SIG-M5 (cell line): ENCODE measurements around the gene CCM2L.

Source experiments
- DNase-seq: peaks from one replicate; lab custom pipeline; 2025; lab: John Stamatoyannopoulos, UW

CCM2L gene

DNA sequence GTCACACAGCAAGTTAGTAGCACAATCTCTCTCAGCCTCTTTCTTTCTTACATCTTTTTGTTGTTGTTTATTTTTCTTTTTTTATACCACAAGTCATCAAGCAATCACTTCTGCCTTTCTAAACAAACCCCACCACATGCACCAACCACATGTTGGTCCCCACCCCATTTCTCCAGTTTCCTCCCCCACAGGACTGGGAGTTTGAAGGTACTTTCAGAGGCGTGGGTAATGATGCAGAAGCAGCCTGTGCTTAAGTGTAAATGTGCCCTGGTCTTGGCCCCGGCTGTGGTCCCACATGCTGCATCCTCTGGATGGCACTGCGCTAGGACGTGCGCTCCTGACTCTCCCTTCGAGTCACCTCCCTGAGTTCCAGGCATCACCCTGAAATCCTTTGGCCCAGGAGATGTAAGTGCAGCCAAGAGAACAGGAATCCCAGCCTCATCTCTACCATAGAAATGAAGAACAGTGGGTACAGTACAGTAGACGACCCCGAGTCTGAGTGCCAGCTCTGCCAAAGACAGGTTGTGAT is 47.5 kb downstream of the CCM2L start:
- no peak for DNase-seq

DNA sequence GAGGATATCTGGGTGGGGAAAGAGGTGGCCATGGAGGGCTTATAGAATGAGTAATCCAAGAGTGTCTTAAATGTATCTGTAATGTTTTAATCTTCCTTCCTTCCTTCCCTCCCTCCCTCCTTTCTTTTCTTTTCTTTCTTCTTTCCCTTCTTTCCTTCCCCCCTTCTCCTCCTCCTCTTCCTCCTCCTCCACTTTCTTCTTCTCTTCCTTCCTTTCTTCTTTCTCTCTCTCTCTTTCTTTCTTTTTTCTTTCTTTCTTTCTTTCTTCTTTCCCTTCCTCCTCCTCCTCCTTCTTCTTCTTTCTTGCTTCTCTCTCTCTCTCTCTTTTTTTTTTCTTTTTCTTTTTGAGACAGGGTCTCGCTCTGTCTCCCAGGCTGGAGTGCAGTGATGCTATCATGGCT is 49.0 kb downstream of the CCM2L start:
- no peak for DNase-seq

DNA sequence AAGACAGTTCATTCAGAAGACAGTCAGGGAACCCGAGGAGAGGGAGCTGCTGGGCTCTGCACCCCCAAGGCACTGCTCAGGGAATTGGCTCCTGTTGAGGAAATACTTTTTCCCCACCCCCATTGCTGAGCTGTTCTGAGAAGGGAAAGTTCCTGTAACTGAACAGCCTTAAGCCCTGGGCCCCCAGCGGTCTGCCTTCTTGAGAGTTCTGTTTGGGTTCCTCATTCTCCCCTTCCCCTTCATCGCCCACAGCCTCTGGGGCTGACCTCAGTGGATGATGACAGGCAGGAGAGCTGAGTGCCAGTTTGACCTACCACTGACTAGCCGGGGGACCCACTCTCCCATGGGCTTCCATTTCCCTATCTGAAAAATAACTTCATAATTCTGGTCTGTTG is 52.5 kb downstream of the CCM2L start:
- peak; percentile 72 for DNase-seq

DNA sequence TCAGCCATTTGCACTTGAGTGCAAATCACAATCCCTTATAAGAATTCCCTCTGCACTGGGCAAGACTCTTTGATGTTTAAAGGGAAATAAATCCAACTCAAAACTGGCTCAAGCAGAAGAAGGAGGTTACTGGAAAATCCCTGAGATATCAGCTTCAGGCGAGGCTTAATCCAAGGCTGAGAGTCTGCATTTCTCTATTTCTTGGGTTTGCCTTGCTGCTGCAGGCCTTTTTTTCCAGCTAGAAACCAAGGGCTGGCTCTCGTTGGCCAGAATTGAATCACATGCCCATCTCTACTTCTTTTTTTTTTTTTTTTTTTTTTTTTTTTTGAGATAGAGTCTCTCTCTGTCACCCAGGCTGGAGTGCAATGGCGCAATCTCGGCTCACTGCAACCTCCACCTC is 53.5 kb downstream of the CCM2L start:
- no peak for DNase-seq

DNA sequence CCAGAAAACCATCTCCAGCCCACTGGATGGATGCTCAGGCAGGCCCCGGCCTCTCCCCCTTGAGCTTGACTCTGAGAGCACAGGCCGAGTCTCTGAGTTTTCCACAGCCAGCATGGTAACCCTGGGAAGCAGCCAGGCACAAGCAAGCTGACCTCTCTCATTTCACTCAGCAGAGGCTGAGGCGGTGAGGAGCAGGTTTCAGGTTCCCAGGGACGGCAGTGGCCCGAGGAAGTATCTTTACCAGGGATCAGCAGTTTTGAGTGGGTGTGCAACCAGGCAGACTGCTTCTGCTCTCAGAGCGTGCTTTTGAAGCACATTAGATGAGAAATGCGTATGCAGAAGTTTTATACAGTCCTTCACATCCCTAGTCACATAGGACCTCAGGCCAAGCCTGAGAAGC is 54.4 kb downstream of the CCM2L start:
- DNase-seq: no peak

DNA sequence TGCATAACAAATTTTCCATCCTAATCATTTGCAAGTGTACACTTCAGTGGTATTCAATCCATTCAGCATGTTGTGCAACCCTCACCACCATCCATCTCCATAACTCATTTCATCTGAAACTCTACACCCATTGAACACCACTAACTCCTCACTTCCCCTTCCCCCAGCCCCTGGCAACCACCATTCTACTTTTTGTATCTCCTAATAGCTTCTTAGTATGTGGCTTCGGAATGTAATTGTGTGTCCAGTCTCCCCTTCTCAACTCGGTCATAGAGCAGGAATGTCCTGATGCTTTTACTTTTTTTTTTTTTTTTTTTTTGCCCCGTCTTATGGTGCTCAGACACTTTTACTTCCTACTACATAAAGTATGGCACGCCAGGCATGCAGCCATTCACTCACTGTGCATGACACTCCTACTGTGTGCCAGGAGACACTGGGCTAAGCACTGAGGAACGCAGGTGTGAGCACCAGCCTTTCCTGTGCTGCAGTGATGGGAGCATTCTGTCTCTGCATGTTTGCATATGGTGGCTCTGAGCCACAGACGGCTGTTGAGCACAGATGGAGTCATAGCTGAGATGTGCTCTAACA is 57.1 kb downstream of the CCM2L start:
- no peak for DNase-seq

DNA sequence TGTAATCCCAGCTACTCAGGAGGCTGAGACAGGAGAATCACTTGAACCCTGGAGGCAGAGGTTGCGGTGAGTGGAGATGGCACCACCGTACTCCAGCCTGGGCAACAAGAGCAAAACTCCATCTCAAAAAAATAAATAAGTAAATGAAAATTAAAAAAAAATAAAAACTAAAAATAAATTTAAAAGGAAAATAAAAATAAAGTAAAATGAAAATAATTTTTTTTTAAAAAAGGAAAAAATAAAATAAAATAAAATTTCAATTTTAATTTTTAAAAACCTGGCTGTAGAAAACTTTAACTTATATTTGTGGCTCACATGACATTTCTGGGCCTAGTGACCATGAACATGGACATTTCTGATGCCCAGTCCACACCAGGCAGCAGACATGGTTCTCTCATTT is 57.9 kb downstream of the CCM2L start:
- no peak for DNase-seq

DNA sequence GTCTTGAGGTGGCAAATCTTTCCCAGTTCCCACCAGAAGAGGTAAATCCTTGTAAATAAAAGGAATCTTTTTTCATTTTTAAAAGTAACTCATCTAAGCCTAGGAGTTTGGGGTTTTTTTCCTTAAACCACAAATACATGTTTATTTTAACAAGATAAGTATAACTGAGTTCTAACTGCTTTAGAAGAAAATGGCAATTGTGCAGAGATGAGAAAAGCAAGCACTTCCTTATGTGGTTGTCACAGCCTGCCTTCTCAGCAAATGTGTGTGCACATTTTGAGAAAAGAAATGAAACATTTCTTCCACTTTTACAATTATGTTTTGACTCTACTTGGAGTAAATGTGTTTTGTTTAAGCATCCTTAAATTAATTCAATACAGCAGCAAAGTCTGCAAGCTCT is 59.5 kb downstream of the CCM2L start:
- DNase-seq: no peak

DNA sequence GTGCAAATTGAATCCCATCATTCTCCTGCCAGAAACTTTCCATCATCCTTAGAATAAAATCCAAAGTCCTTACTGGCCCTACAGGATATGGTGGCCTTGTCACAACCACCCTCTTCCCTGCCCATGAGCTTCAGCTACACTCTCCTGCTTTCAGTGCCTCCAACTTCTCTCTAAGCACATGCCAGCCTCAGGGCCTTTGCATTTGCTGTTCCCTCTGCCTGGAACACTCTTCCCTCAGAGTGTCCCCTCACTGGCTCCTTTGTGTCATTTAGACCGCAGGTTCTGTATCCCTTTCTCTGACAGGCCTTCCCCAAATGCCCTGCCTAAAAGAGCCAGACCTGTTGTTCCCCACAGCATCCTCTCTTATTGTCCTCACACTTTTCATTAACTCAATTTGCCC is 60.0 kb downstream of the CCM2L start:
- DNase-seq: no peak

DNA sequence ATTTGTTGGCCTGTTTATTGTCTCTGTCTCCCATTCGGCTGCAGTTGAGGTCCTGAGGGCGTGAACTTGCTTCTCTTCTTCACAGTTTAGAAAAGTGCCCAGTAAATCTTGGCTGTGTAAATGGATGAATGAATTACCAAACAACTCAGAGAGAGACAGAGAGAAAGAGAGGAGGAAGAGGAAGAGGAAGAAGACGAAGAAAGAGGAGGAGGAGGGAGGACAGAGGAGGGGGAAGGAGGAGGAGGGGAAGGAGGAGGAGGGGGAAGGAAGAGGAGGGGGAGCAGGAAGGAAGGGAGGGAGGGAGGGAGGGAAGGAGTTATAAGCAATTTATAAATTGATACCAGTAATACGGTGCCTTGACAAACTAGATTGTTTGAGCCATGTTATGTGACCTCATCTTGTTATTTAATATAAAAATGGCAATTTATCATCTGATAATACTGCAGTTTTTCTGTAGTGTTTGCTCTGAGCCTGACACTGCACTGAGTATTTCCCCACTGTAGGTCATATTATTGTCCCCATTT is 60.5 kb downstream of the CCM2L start:
- DNase-seq: no peak

DNA sequence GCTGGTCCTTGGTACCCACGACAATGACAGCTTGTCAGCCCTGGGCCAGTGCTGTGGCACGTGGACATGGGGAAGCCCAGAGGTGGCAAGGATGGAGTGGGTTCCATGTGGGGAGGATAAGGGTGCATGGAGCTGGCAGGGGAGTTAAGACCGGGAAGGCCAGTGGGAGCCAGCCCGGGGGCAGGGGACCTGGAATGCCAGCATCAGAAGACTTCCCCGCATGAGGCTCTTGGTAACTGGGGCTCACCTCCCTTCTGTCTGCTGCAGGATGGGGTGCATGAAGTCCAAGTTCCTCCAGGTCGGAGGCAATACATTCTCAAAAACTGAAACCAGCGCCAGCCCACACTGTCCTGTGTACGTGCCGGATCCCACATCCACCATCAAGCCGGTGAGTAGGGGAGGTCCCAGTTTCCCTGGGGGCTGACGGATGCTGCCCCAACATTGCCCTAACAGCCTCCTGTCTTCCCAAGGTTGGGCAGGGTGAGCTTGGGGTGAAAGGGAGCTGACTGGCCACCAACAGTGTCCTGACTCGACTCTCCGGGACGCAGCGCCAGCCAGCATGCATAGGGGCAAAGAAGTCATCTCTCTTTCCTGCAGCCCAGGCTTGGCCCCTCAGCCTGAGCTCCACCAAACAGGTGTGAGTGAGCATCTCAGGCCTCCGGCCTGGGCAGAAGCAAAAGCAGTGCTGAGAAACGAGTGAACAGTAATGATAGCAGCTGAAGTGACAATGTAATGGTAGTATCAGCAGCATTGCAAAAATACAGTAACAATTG is 61.3 kb downstream of the CCM2L start:
- no peak for DNase-seq

DNA sequence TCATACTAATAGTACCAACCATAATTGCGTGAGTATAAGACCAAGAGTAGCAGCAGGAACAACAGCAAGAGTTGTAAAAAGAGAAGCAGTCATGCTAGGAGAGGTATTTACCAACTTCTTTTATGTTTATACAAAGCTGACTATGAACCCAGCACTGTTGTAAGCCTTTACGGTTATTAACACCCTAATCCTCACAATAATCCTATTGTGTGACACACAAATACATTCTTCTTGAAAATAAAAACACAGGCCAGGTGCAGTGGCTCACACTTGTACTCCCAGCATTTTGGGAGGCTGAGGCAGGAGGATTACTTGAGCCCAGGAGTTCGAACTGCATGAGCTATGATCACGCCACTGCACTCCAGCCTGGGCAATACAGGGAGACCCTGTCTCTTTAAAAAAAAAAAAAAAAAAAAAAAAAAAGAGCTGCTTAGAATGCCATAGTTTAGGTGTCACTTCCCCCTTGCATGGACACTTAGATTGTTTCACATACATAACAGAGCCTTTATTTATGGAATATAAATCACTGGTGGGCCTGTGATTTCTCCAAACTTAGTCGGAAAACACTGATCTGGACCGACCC is 62.0 kb downstream of the CCM2L start:
- no peak for DNase-seq

DNA sequence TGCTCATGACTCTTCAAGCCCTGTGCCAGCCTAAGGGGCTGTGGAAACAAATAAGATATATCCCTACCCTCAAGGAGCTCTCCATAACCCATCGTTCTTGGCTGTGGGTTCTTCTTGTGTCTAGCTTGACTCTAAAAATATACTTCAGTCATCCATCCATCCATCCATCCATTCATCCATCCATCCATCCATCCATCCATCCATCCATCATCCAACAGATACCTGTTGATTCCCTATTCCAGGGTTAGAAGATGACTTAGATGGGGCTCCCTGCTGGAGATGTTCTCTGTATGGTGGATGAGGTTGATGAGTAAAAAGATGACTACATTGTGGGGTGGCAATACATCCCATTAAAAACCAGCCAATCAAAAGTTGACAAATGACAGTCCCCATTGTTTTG is 65.3 kb downstream of the CCM2L start:
- no peak for DNase-seq

DNA sequence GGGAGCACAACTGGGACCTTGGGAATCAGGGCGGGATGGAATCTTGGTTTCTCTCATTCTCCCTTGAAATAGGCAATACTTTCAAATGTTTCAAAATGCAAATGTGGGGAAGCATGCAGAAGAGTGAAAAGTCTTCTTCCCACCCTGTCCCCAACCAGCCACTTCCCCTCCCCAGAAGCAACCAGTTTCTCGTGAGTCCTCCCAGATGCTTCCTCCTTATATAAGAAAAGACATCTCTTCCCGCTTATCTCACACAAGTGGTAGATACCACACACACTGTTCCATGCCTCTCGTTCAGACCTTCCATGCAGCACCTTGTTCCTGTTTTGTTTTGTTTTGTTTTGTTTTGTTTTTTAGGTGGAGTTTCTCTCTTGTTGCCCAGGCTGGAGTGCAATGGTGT is 67.0 kb downstream of the CCM2L start:
- DNase-seq: no peak

DNA sequence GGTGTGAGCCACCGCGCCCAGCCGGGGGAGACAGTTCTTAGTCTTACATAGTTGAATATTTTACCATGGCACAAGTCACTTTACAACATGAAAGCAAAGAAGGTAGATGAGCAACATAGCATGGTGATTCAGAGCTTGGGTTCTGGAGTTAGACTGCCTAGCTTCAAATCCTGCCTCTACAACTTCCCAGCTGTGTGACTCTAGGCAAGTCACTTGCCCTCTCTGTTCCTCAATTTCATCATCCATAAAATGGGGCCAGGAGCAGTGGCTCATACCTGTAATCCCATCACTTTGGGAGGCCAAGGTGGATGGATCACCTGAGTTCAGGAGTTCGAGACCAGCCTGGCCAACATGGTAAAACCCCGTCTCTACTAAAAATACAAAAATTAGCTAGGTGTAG is 68.1 kb downstream of the CCM2L start:
- no peak for DNase-seq

DNA sequence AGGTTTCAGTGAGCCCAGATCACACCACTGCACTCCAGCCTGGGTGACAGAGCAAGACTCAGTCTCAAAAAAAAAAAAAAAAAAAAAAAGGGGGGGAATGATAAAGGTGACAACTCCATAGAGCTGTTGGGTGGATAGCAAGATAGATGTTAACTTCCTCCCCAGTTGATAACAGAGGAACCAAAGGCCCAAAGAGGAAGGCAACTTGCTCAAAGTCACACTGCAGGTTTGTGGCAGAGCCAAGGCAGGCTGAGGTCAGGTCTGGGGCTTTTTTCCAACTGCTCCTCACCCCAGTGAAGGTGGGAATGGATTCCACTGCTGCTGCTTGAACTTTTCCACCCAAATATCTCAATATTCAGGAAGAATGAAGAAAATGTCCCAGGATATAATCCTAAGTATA is 68.6 kb downstream of the CCM2L start:
- DNase-seq: no peak

DNA sequence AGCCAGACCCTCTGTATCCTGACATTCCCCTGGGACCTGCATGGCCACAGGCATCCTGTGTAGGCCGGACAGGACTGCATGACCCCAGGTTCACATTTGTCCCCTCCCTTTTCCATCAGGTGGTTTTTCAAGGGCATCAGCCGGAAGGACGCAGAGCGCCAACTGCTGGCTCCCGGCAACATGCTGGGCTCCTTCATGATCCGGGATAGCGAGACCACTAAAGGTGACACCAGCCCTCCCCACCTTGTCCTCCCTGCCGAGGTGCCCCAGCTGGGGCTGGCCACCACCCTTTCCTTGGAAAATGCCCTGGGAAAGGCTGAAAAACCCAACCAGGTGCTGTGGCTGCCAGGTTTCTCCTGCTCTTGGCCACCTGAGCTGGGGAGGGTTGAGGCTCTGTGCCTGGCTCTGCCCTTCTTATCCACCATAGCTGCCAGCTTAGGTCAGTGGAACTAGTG is 69.4 kb downstream of the CCM2L start:
- DNase-seq: no peak

DNA sequence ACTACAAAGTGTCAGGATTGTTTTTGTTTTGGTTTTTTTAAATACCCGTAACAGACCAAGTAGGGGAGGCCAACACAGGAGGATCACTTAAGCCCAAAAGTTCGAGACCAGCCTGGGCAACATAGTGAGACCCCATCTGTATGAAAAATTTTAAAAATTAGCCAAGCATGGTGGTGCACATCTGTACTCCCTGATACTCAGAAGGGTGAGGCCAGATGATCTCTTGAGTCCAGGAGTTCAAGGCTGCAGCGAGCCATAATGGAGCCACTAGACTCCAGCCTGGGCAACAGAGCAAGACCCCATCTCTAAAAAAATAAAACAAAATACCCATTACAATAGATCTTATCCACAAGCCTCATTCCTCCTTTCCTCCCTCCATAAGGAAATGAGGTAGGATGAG is 70.5 kb downstream of the CCM2L start:
- no peak for DNase-seq
